Esophagus muscularis mucosa (tissue), 4 donors: Measurements from ENCODE around the gene CASTOR1.

ENCODE experiments used
- CTCF ChIP-seq, 3 experiments: fragments of 200-600 bp in 2 of 3; fragments of 450-650 bp in 1 of 3; sonication (generic) in 2 of 3; IDR thresholded peaks; one replicate each; pipeline ENCODE4 v1.5.1; 2017 to 2019; ENCODE audit warnings: antibody characterized with exemption in 3 of 3, mild to moderate bottlenecking in 2 of 3, moderate library complexity in 1 of 3
- EP300 ChIP-seq: sonication (generic); formaldehyde crosslinking; IDR thresholded peaks from one replicate; pipeline ENCODE4 v1.6.1; 2017; ENCODE audit warnings: antibody characterized with exemption
- POLR2A ChIP-seq: fragments of 450-650 bp; IDR thresholded peaks from one replicate; pipeline ENCODE4 v1.6.1; 2017; ENCODE audit warnings: antibody characterized with exemption, moderate library complexity, mild to moderate bottlenecking, low read depth
- POLR2AphosphoS5 ChIP-seq, 2 donors: sonication (generic); formaldehyde crosslinking; IDR thresholded peaks; one replicate each; pipeline ENCODE4 v1.6.1; 2017; ENCODE audit warnings: antibody characterized with exemption in 2 of 2

GRCh38 chr22:30332994-30333706 is 43.8 kb upstream of the CASTOR1 start:
- no peak for TF ChIP-seq CTCF (IDR thresholded peaks at IDR 0.05)
- TF ChIP-seq POLR2AphosphoS5 (IDR thresholded peaks at IDR 0.05): no peak
- TF ChIP-seq POLR2A: no peak
- no peak for TF ChIP-seq EP300
